OCI-LY3 (cell line): ENCODE results near the gene HEXD.

Experiments
- H2AFZ ChIP-seq: fragments of 200-600, 300-600 bp; shearing (Covaris generic); 2 replicates; pipeline ENCODE4 v1.6.0; 2014; ENCODE audit warnings: antibody characterized with exemption, low read depth, low read length
- H3K27ac ChIP-seq: fragments of 200-600, 300-600 bp; sonication (generic); 2 replicates; pipeline ENCODE4 v1.5.1; 2014; ENCODE audit warnings: mild to moderate bottlenecking, low read length, moderate library complexity, mixed read lengths
- H3K27me3 ChIP-seq: fragments of 200-600, 300-600 bp; sonication (generic); 2 replicates; pipeline ENCODE4 v1.6.1; 2014; ENCODE audit warnings: low read depth, low read length, mixed read lengths
- H3K36me3 ChIP-seq: fragments of 200-600, 300-600 bp; sonication (generic); replicated peaks from 2 replicates; pipeline ENCODE3; 2014; ENCODE audit warnings: low read depth, low read length, mixed read lengths
- H3K4me1 ChIP-seq: fragments of 300-600, 200-600 bp; sonication (generic); 2 replicates; pipeline ENCODE4 v1.6.1; 2014; ENCODE audit warnings: low read length, mixed read lengths
- H3K4me2 ChIP-seq: fragments of 200-600, 300-600 bp; sonication (generic); 2 replicates; pipeline ENCODE4 v1.6.1; 2014; ENCODE audit warnings: low read length, mixed read lengths
- H3K4me3 ChIP-seq: fragments of 300-600, 200-600 bp; sonication (generic); 2 replicates; pipeline ENCODE4 v1.5.1; 2014; ENCODE audit warnings: antibody characterized with exemption, mild to moderate bottlenecking, low read length, moderate library complexity
- H3K79me2 ChIP-seq: fragments of 300-600, 200-600 bp; shearing (Covaris generic); 2 replicates; pipeline ENCODE4 v1.6.1; 2014; ENCODE audit warnings: mild to moderate bottlenecking, low read length, mixed read lengths
- H3K9ac ChIP-seq: fragments of 300-600, 200-600 bp; shearing (Covaris generic); 2 replicates; pipeline ENCODE4 v1.6.0; 2014; ENCODE audit warnings: mild to moderate bottlenecking, low read length, moderate library complexity
- H3K9me3 ChIP-seq: fragments of 200-600, 300-600 bp; shearing (Covaris generic); 2 replicates; pipeline ENCODE4 v1.6.1; 2014; ENCODE audit warnings: low read length, mixed read lengths; ENCODE audit not compliant: insufficient read depth
- H4K20me1 ChIP-seq: fragments of 200-600, 300-600 bp; sonication (generic); 2 replicates; pipeline ENCODE4 v1.6.1; 2016; ENCODE audit warnings: low read length, mixed read lengths; ENCODE audit not compliant: insufficient read depth
- EZH2phosphoT487 ChIP-seq: fragments of 200-600 bp; shearing (Covaris generic); IDR thresholded peaks from 2 replicates; pipeline ENCODE4 v1.6.1; 2018; ENCODE audit warnings: antibody characterized with exemption, mixed run types, low read depth
- TF ChIP-seq, protein P1 (sequence below): fragments of 200-600, 300-600 bp; sonication (generic); IDR thresholded peaks from 2 replicates; pipeline ENCODE4 v1.5.1; 2014; ENCODE audit warnings: antibody characterized with exemption, low read length, low read depth

Gene HEXD

DNA sequence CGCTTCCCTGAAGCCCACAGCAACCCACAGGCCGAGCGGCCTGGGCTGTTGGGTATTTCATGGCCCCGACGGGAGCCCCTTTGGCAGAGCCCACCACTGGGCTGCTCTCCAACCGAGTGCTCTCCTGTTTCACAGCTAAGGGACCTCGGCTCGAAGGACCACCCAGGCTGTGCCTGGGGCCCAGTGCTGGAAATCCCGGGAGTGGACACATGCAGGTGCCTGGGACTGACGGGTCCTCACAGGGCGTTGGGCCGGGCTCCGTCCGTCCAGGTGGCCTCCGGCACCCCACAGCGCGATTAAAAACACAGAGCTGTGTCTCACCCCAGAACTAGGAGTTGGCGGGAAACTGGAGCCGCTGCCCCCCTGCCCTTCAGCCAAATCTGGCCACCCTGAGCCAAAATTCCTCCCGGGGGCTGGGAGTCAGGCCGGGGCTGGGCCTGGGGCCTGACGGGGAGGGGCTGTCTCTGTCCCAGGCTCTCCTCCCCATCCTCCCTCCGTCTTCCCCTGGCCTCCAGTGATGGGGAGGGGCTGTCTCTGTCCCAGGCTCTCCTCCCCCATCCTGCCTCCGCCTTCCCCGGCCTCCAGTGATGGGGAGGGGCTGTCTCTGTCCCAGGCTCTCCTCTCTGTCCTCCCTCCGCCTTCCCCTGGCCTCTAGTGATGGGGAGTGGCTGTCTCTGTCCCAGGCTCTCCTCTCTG, 32.4 kb upstream of the HEXD start:
- no peak overlapping the region for H3K4me2 ChIP-seq
- H3K27ac ChIP-seq = no peak overlapping the region
- no peak overlapping the region for H3K9ac ChIP-seq
- no peaks in the 10 kb centered on the region for H3K27me3 ChIP-seq
- H3K4me1 ChIP-seq = no peaks in the 10 kb centered on the region
- H3K9me3 ChIP-seq = no peaks in the 10 kb centered on the region
- no peak for TF ChIP-seq EZH2phosphoT487
- TF ChIP-seq, protein P1, sequence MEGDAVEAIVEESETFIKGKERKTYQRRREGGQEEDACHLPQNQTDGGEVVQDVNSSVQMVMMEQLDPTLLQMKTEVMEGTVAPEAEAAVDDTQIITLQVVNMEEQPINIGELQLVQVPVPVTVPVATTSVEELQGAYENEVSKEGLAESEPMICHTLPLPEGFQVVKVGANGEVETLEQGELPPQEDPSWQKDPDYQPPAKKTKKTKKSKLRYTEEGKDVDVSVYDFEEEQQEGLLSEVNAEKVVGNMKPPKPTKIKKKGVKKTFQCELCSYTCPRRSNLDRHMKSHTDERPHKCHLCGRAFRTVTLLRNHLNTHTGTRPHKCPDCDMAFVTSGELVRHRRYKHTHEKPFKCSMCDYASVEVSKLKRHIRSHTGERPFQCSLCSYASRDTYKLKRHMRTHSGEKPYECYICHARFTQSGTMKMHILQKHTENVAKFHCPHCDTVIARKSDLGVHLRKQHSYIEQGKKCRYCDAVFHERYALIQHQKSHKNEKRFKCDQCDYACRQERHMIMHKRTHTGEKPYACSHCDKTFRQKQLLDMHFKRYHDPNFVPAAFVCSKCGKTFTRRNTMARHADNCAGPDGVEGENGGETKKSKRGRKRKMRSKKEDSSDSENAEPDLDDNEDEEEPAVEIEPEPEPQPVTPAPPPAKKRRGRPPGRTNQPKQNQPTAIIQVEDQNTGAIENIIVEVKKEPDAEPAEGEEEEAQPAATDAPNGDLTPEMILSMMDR = no peak
- no peaks in the 10 kb centered on the region for H4K20me1 ChIP-seq
- no peaks in the 10 kb centered on the region for H3K79me2 ChIP-seq
- H3K4me3 ChIP-seq = no peak overlapping the region
- no peaks in the 10 kb centered on the region for H3K36me3 ChIP-seq
- H2AFZ ChIP-seq = no peak overlapping the region

DNA sequence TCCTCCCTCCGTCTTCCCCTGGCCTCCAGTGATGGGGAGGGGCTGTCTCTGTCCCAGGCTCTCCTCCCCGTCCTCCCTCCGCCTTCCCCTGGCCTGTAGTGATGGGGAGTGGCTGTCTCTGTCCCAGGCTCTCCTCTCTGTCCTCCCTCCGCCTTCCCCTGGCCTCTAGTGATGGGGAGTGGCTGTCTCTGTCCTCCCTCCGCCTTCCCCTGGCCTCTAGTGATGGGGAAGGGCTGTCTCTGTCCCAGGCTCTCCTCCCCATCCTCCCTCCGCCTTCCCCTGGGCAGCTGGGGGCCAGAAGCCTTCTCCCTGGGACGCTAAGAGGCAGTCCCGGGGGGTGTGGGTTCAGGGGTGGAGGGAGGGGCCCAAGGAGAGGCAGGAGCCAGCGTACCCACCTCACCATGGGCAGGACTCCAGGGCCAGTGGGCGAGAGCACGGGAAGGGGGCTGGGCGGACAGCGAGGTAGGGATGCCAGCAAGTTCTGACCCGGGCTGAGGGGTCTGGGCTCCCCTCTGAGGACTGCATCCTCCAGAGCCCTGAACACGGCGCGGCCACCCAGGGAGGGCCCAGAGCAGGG, 31.8 kb upstream of the HEXD start:
- no peaks in the 10 kb centered on the region for H3K36me3 ChIP-seq
- TF ChIP-seq EZH2phosphoT487 = no peak
- TF ChIP-seq, protein P1 = no peak
- no peak overlapping the region for H2AFZ ChIP-seq
- H3K4me3 ChIP-seq = no peak overlapping the region
- H3K4me1 ChIP-seq = no peaks in the 10 kb centered on the region
- no peaks in the 10 kb centered on the region for H4K20me1 ChIP-seq
- H3K27me3 ChIP-seq = no peaks in the 10 kb centered on the region
- no peak overlapping the region for H3K4me2 ChIP-seq
- no peak overlapping the region for H3K27ac ChIP-seq
- no peaks in the 10 kb centered on the region for H3K9me3 ChIP-seq
- H3K9ac ChIP-seq = no peak overlapping the region
- no peaks in the 10 kb centered on the region for H3K79me2 ChIP-seq

DNA sequence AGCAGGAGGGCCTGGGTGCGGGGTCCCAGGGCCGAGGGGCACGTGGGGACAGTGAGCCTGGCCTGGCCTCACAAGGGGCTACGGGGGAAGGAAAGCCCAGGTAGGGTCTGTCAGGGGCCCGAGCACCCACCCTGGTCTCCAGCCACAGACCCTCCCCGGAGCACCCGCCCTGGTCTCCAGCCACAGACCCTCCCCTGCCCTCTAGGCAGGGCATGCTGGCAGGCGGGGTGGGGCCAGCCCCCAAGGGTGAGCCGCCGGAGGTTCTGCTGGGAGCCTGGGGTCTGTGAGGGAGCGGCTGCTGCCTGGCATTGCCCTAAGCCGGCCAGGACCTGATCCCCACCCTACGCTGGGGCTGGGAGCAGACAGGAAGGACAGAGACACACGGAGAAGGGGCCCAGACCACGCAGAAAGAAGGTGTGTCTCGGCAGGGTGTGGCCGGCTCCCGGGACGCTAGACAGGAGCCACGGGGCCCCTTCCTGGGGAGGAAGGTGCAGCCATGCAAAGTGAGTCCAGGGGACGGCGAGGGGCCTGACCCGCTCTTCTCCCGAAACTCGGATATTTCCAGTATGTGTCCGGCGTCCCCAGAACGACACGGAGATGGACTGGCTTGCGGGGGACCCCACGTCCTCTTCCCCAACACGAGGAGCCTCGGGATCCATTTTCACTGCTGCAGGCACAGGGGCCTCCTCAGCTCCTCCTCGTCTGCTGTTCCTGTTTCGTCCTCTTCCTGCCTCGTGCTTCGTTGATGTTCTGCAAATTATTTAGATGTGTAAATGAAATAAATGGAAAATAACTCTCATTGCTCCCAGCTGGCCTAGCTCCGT, 31.1 kb upstream of the HEXD start:
- no peaks in the 10 kb centered on the region for H3K4me1 ChIP-seq
- H4K20me1 ChIP-seq = no peaks in the 10 kb centered on the region
- no peaks in the 10 kb centered on the region for H3K79me2 ChIP-seq
- no peak overlapping the region; the same call in 1 of the 2 replicates for H3K4me2 ChIP-seq
- no peak overlapping the region for H3K27ac ChIP-seq
- no peaks in the 10 kb centered on the region for H3K9me3 ChIP-seq
- TF ChIP-seq, protein P1 = no peak
- TF ChIP-seq EZH2phosphoT487 = no peak
- H2AFZ ChIP-seq = no peak overlapping the region
- H3K36me3 ChIP-seq = no peaks in the 10 kb centered on the region
- H3K9ac ChIP-seq = no peak overlapping the region
- H3K27me3 ChIP-seq = no peaks in the 10 kb centered on the region
- no peak overlapping the region for H3K4me3 ChIP-seq

DNA sequence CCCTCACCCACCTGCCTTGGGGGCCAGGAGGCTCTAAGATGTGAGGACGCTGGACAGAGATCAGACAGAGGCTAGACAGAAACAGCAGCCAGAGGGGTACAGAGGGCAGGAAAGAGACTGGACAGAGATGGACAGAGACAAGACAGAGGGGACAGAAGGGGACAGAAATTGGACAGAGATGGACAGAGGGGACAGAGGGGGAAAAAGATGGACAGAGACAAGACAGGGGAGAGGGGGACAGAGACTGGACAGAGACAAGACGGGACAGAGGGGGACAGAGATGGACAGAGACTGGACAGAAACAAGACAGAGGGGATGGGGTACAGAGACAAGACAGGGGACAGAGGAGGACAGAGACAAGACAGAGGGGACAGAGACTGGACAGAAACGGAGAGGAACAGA, 30.4 kb upstream of the HEXD start:
- Histone ChIP-seq H3K27me3 (no peaks in the 10 kb centered on the region), H3K79me2 (no peaks in the 10 kb centered on the region), H3K27ac (no peak overlapping the region), H4K20me1 (no peaks in the 10 kb centered on the region), H3K4me1 (no peaks in the 10 kb centered on the region), H3K9ac (no peak overlapping the region), H3K9me3 (no peaks in the 10 kb centered on the region), H2AFZ (no peak overlapping the region), H3K4me2 (no peak overlapping the region; the same call in 1 of the 2 replicates), H3K4me3 (no peak overlapping the region), H3K36me3 (no peaks in the 10 kb centered on the region)
- TF ChIP-seq EZH2phosphoT487 = no peak
- TF ChIP-seq, protein P1 = no peak
